ENCODE measurements around the gene CPT1B. TPM values are rescaled to one million over a fixed set of nuclear protein-coding genes. Genes with fewer than 3 reads are reported as not detected.

CPT1B gene
- total RNA-seq, 1 experiment from 2014 or later, result 13.1 TPM

DNA sequence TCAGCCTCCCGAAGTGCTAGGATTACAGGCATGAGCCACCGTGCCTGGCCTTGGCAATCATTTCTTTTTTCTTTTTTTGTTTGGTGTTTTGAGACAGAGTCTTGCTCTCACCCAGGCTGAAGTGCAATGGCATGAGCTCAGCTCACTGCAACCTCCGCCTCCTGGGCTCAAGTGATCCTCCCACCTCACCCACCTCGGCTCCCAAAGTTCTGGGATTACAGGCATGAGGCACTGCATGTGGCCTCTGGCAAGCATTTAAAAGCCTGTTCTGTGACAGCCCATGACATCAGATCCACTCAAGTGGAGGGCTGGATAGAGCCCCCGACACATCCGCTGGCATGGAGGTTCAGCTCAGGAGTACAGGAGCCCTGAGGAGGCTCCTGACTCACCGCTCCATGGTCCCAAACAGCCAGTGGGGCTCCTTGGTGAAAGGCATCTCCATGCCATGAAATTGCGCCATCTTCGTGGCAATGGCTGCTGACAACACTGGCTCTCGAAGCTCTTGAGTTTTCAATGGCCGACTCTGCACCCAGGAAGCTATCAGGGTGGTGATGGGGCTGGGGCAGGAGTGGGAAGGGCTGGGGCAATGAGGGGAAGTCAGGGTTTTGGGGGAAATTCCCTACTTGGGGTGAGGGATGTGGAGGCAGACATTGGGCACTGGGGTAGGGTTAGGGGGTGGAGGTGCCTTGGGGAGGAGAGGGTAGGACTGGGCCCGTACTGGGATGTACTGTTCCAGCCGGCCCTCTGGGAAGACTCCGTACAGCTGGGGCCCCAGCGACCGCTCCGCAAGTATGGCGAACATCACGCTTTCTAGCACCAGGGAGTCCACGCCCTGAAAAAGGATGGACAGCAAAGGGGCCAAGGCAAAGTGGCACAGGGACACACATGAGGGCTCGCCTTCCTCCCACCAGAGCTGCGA, 3.1 kb upstream of the CPT1B start:
- intact Hi-C loops (cut with micrococcal nuclease), result loop anchor here (5.0 kb wide), 1 partner anchor 111 kb away; no protein-coding TSS in a partner anchor

DNA sequence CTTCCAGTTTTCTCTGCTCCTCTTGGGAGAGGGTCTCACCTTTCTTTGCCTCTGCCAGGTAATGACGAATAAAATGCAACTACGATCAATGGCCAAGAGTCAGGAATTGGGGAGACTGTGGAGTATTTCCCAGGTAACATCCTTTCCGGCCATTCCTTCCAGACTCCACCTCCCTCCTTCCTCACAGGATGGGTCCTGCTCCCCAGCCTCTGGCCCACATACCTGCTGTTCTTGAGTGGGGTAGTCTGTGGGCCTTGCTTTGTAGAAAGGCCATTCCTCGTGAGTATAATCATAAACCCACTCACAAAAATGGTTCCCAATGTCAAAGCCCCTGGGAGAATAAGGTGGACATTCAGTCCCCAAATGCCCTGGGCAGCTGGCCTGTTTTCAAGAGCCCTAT, 1.5 kb upstream of the CPT1B start:
- Histone ChIP-seq H3K36me3 (ENCODE audit: low read depth, low read length) (no peaks in the 10 kb centered on the region), H3K27ac (ENCODE audit: low read length) (no peak overlapping the region), H3K4me2 (ENCODE audit: low read length) (no peak overlapping the region), H4K20me1 (ENCODE audit: low read length) (no peaks in the 10 kb centered on the region), H3K9me3 (ENCODE audit: low read length) (no peaks in the 10 kb centered on the region), H3K4me1 (ENCODE audit: insufficient read depth, low read length) (peaks cover 5% of the 10 kb centered on the region), H2AFZ (ENCODE audit: low read length) (no peak overlapping the region), H3K9ac (ENCODE audit: low read length) (no peak overlapping the region), H3K27me3 (ENCODE audit: low read length) (no peaks in the 10 kb centered on the region), H3K9me2 (replicated peaks; ENCODE audit: low read length) (no peaks in the 10 kb centered on the region), H3K79me2 (ENCODE audit: low read length) (peaks cover 18% of the 10 kb centered on the region), H3K4me3 (ENCODE audit: low read length) (no peak overlapping the region), H3F3A (ENCODE audit: low read length, unreplicated experiment) (no peaks in the 10 kb centered on the region)
- intact Hi-C loops (cut with micrococcal nuclease), result loop anchor here (5.0 kb wide), 1 partner anchor 113 kb away; no protein-coding TSS in a partner anchor
- ChIA-PET POLR2A (ENCODE audit: unreplicated experiment) (no interaction called here), CTCF (no interaction called here)
- DNase-seq, result no peak
- TF ChIP-seq EZH2 (IDR thresholded peaks at IDR 0.05; ENCODE audit: low read length, unreplicated experiment) (no peak), EZH2phosphoT487 (IDR thresholded peaks at IDR 0.05; ENCODE audit: borderline replicate concordance, low read length) (no peak)
- TF ChIP-seq, protein P1, sequence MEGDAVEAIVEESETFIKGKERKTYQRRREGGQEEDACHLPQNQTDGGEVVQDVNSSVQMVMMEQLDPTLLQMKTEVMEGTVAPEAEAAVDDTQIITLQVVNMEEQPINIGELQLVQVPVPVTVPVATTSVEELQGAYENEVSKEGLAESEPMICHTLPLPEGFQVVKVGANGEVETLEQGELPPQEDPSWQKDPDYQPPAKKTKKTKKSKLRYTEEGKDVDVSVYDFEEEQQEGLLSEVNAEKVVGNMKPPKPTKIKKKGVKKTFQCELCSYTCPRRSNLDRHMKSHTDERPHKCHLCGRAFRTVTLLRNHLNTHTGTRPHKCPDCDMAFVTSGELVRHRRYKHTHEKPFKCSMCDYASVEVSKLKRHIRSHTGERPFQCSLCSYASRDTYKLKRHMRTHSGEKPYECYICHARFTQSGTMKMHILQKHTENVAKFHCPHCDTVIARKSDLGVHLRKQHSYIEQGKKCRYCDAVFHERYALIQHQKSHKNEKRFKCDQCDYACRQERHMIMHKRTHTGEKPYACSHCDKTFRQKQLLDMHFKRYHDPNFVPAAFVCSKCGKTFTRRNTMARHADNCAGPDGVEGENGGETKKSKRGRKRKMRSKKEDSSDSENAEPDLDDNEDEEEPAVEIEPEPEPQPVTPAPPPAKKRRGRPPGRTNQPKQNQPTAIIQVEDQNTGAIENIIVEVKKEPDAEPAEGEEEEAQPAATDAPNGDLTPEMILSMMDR (conservative IDR thresholded peaks at IDR 0.05; ENCODE audit: low read depth, low read length), result no peak
- no TSS peak for BruUV-seq (replicated peaks)
- no peak for ATAC-seq

More for the DNA sequence above, 3.1 kb upstream of the CPT1B start:
- TSS peak; percentile 48 for BruUV-seq (replicated peaks)
- H4K20me1 ChIP-seq (ENCODE audit: low read length), result no peaks in the 10 kb centered on the region
- DNase-seq, result no peak
- H3K36me3 ChIP-seq (ENCODE audit: low read depth, low read length), result no peaks in the 10 kb centered on the region
- H3K9me2 ChIP-seq (replicated peaks; ENCODE audit: low read length), result no peaks in the 10 kb centered on the region
- H3K9me3 ChIP-seq (ENCODE audit: low read length), result no peaks in the 10 kb centered on the region
- peak overlapping the region; percentile 84 for H3K4me2 ChIP-seq (ENCODE audit: low read length)
- peak overlapping the region; percentile 97; the same call in 1 of the 2 replicates for H2AFZ ChIP-seq (ENCODE audit: low read length)
- peaks cover 5% of the 10 kb centered on the region for H3K4me1 ChIP-seq (ENCODE audit: insufficient read depth, low read length)
- ChIA-PET POLR2A (ENCODE audit: unreplicated experiment) (no interaction called here), CTCF (no interaction called here)
- TF ChIP-seq EZH2phosphoT487 (IDR thresholded peaks at IDR 0.05; ENCODE audit: borderline replicate concordance, low read length) (no peak), EZH2 (IDR thresholded peaks at IDR 0.05; ENCODE audit: low read length, unreplicated experiment) (no peak)
- TF ChIP-seq, protein P1 (conservative IDR thresholded peaks at IDR 0.05; ENCODE audit: low read depth, low read length), result no peak
- no peaks in the 10 kb centered on the region for H3F3A ChIP-seq (ENCODE audit: low read length, unreplicated experiment)
- H3K4me3 ChIP-seq (ENCODE audit: low read length), result peak overlapping the region; percentile 77
- H3K27ac ChIP-seq (ENCODE audit: low read length), result no peak overlapping the region
- H3K9ac ChIP-seq (ENCODE audit: low read length), result peak overlapping the region; percentile 97
- no peaks in the 10 kb centered on the region for H3K27me3 ChIP-seq (ENCODE audit: low read length)
- H3K79me2 ChIP-seq (ENCODE audit: low read length), result peaks cover 18% of the 10 kb centered on the region
- no peak for ATAC-seq

DNA sequence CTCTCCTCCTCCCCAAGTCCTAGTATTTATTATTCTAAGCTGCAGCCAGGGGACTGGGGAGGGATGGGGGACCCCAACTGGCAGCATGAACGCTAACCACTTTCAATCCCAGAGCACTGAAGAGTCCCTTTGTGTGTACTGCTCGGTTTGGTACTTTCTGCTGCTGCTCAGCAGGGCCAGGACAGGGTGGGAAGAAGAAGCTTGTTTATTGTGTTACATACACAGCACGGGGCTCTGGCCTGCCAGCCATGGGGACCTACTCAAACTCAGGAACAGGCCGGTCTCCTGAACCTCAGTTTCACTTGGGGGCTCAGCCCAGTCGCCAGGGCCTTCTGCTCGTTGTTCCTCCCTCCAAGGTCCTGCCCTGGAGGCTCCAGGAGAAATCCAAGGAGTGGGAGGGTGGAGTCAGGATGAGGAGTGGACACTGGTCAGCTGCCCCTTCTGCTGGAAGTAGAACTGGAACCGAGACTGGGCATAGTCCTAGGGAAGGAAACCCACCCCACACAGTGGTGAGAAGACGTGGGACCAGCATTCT, 616 bp upstream of the CPT1B start:
- H3K4me1 ChIP-seq (ENCODE audit: insufficient read depth, low read length), result peaks cover 5% of the 10 kb centered on the region
- CTCF ChIA-PET, result no interaction called here
- BruUV-seq (replicated peaks), result no TSS peak
- H2AFZ ChIP-seq (ENCODE audit: low read length), result no peak overlapping the region
- no peak overlapping the region for H3K4me3 ChIP-seq (ENCODE audit: low read length)
- H3K27ac ChIP-seq (ENCODE audit: low read length), result no peak overlapping the region
- H3K79me2 ChIP-seq (ENCODE audit: low read length), result peaks cover 18% of the 10 kb centered on the region
- H3K36me3 ChIP-seq (ENCODE audit: low read depth, low read length), result no peaks in the 10 kb centered on the region
- POLR2A ChIA-PET (ENCODE audit: unreplicated experiment), result no interaction called here
- no peaks in the 10 kb centered on the region for H4K20me1 ChIP-seq (ENCODE audit: low read length)
- no peak overlapping the region for H3K4me2 ChIP-seq (ENCODE audit: low read length)
- intact Hi-C loops (cut with micrococcal nuclease), result no loop called here
- H3K9ac ChIP-seq (ENCODE audit: low read length), result no peak overlapping the region
- ATAC-seq, result no peak
- no peaks in the 10 kb centered on the region for H3F3A ChIP-seq (ENCODE audit: low read length, unreplicated experiment)
- no peaks in the 10 kb centered on the region for H3K27me3 ChIP-seq (ENCODE audit: low read length)
- no peaks in the 10 kb centered on the region for H3K9me2 ChIP-seq (replicated peaks; ENCODE audit: low read length)
- DNase-seq, result no peak
- H3K9me3 ChIP-seq (ENCODE audit: low read length), result no peaks in the 10 kb centered on the region
- no peak for TF ChIP-seq EZH2 (IDR thresholded peaks at IDR 0.05; ENCODE audit: low read length, unreplicated experiment)
- TF ChIP-seq, protein P1 (conservative IDR thresholded peaks at IDR 0.05; ENCODE audit: low read depth, low read length), result no peak

Measured in PC-3 (cell line).